WTC11 (cell line): Measurements from ENCODE around the gene URB1.

Experiments
- NFE2L1 ChIP-seq: sonication (generic); formaldehyde crosslinking; IDR thresholded peaks from 2 replicates; pipeline ENCODE4 v1.8.1; 2023; ENCODE audit warnings: missing genetic modification reagents
- SOX15 ChIP-seq: fragments of 250-450 bp; sonication (Bioruptor Pico); IDR thresholded peaks from 2 replicates; pipeline ENCODE4 v1.9.0; 2021; ENCODE audit warnings: mild to moderate bottlenecking
- TEAD4 ChIP-seq: sonication (generic); formaldehyde crosslinking; IDR thresholded peaks from 2 replicates; pipeline ENCODE4 v1.8.0; 2022; ENCODE audit warnings: mild to moderate bottlenecking, missing genetic modification reagents
- TF ChIP-seq, protein P1 (sequence below): sonication (generic); formaldehyde crosslinking; conservative IDR thresholded peaks from 2 replicates; pipeline ENCODE4 v1.8.1; 2022; ENCODE audit warnings: mild to moderate bottlenecking, missing genetic modification reagents

DNA sequence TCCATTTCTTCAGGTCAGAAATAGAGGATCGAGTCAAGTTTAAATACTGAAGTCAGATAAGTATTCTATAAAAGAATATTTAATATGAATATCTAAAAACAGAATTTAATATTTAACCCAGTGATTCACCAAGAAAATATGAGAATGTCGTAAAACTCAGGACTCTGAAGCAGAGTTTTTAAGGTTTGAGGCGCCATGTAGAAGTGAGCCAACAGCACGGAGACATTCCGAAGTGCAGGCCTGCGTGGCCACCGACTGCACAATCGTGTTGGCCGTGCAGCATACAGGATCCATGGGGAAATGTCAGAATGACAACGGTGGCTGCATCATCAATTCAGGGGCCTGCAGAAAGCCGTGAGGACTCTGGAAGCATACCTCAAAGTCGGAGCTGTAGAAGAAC lies 70.7 kb downstream of the URB1 start:
- TF ChIP-seq SOX15 (CRISPR knock-in tag) (no peak), NFE2L1 (CRISPR knock-in tag) (no peak), TEAD4 (CRISPR knock-in tag) (no peak)
- TF ChIP-seq, protein P1, sequence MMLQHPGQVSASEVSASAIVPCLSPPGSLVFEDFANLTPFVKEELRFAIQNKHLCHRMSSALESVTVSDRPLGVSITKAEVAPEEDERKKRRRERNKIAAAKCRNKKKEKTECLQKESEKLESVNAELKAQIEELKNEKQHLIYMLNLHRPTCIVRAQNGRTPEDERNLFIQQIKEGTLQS (CRISPR knock-in tag) = no peak
